ENCODE measurements around the gene IGF2.
A peak's percentile ranks its signal among the peaks of the same experiment; 100 is the strongest.

Gene IGF2

GRCh38 chr11:2102132-2102882 is 36.9 kb downstream of the IGF2 start:
- DNase-seq, result no peak

- DNase-seq, result peak; percentile 2
Measured at GRCh38 chr11:2101171-2101675, 38.0 kb downstream of the IGF2 start.

- no peak for DNase-seq
Measured at GRCh38 chr11:2100361-2101170, 38.6 kb downstream of the IGF2 start.

GRCh38 chr11:2099516-2100349 is 39.5 kb downstream of the IGF2 start:
- DNase-seq, result peak; percentile 62

- no peak for DNase-seq
Measured at GRCh38 chr11:2098691-2099515, 40.3 kb downstream of the IGF2 start.

GRCh38 chr11:2097998-2098690 is 41.0 kb downstream of the IGF2 start:
- no peak for DNase-seq

GRCh38 chr11:2097356-2097997 is 41.7 kb downstream of the IGF2 start:
- no peak for DNase-seq

GRCh38 chr11:2096919-2097301 is 42.3 kb downstream of the IGF2 start:
- no peak for DNase-seq

- no peak for DNase-seq
Measured at GRCh38 chr11:2096011-2096918, 42.9 kb downstream of the IGF2 start.

- no peak for DNase-seq
Measured at GRCh38 chr11:2095542-2095941, 43.6 kb downstream of the IGF2 start.

GRCh38 chr11:2095198-2095520 is 44.0 kb downstream of the IGF2 start:
- DNase-seq, result no peak

- DNase-seq, result no peak
Measured at GRCh38 chr11:2094354-2095197, 44.6 kb downstream of the IGF2 start.

GRCh38 chr11:2093575-2094353 is 45.4 kb downstream of the IGF2 start:
- DNase-seq, result no peak

GRCh38 chr11:2092956-2093412 is 46.2 kb downstream of the IGF2 start:
- peak; percentile 87 for DNase-seq

GRCh38 chr11:2092464-2092910 is 46.7 kb downstream of the IGF2 start:
- DNase-seq, result no peak

- DNase-seq, result no peak
Measured at GRCh38 chr11:2091786-2092463, 47.3 kb downstream of the IGF2 start.

- DNase-seq, result no peak
Measured at GRCh38 chr11:2091112-2091746, 48.0 kb downstream of the IGF2 start.
